ENCODE results near the gene BRD2. TPM values are rescaled to one million over a fixed set of nuclear protein-coding genes. Genes with fewer than 3 reads are reported as not detected.

BRD2 gene
- total RNA-seq, 1 donor from 2014 or later, result 234 TPM

DNA sequence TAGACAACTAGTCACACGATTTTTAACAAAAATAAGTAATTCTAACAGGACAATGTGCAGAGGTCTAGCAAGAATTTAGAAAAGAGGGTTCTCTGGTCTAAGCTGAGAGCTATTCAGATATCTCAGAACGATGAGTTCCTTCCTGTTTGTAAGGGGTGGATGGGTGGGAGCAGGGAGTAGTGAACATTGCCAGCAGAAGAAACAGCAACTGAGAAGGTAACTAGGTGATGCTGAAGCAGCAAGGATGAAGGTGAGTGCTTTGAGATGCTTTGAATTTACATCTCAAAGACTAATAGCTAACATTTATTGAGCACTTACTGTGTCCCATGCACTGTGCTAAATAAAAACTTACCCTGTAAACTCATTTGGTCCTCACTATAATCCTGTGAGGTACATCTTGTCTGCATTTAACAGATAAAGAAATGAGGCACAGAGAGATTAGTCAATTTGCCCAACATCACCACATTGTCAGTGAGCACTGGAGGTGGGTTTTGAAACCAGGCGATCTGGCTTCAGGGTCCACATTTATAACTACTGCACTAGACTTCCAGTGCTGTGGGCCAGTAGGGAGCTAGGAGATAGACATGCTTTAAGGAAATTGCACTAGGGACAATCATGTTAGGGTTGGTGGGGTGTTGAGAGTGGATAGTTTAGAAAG lies 15.7 kb downstream of the BRD2 start:
- peaks cover 56% of the 10 kb centered on the region for H4K20me1 ChIP-seq (ENCODE audit: insufficient read depth, low read length)
- no peak overlapping the region for H2AFZ ChIP-seq (ENCODE audit: low read depth, low read length)
- H3K27me3 ChIP-seq (ENCODE audit: insufficient read depth, low read length), result peaks cover 10% of the 10 kb centered on the region
- no peaks in the 10 kb centered on the region for H3K4me1 ChIP-seq (ENCODE audit: insufficient read depth, low read length)
- Mint-ChIP-seq H3K4me3 (ENCODE audit: unreplicated experiment) (peak overlapping the region; percentile 23), H3K27ac (ENCODE audit: unreplicated experiment) (peak overlapping the region; percentile 5), H3K36me3 (ENCODE audit: low read depth, unreplicated experiment) (peaks cover 20% of the 10 kb centered on the region), H3K27me3 (ENCODE audit: low read depth, unreplicated experiment) (no peaks in the 10 kb centered on the region), H3K4me1 (ENCODE audit: low read depth, unreplicated experiment) (peaks cover 20% of the 10 kb centered on the region), H3K9me3 (ENCODE audit: unreplicated experiment) (no peaks in the 10 kb centered on the region)
- H3K4me2 ChIP-seq (ENCODE audit: low read length), result no peak overlapping the region
- H3K27ac ChIP-seq (ENCODE audit: low read depth, low read length), result no peak overlapping the region
- H3K9ac ChIP-seq (ENCODE audit: low read length), result no peak overlapping the region
- peaks cover 38% of the 10 kb centered on the region for H3K36me3 ChIP-seq (ENCODE audit: insufficient read depth, low read length)
- no peaks in the 10 kb centered on the region for H3K9me3 ChIP-seq (ENCODE audit: insufficient read depth, low read depth, low read length)
- DNase-seq (ENCODE audit: low read depth) (no peak), FAIRE-seq (no peak)
- H3K79me2 ChIP-seq (ENCODE audit: insufficient read depth, low read length), result peaks cover 18% of the 10 kb centered on the region
- TF ChIP-seq EZH2 (IDR thresholded peaks at IDR 0.05; ENCODE audit: insufficient read depth, low read length) (no peak), CTCF (IDR thresholded peaks at IDR 0.05; ENCODE audit: insufficient read depth, low read depth, low read length) (no peak)
- no peak overlapping the region for H3K4me3 ChIP-seq (ENCODE audit: insufficient read depth, low read depth, low read length)

DNA sequence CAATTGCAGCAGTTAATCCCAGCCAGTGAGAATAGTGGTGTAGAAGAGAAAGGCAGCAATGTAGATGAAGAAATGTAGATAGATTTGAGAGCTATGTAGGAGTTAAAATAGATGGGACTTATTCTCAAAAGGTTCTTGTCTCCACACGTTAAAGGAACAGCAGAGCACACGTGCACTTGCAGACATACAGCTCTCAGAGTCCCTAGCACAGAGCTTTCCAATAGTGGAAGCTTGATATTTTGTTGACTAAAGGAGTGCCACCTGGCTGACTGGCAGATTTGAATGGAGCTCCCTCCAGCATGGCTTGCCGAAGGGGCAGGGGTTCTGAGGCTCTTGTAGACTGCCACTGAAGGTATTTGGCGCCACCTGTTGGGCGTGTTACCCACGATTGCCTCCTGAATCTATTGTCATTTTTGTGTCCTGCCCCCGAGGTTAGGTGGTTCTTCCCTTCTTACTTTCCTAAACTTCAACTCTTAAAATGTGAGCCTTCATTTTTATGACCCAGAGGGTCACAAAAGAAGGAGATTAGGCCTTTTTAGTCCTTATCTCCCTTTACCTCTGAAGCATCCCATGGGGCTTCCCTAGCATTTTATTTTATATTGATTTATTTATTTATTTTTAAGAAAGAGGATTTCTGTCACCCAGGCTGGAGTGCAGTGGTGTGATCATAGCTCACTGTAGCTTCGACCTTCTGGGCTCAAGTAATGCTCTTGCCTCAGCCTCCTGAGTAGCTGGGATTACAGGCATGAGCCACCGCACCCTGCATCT lies 16.4 kb downstream of the BRD2 start:
- Histone ChIP-seq H3K79me2 (ENCODE audit: insufficient read depth, low read length) (peaks cover 11% of the 10 kb centered on the region), H3K27ac (ENCODE audit: low read depth, low read length) (no peak overlapping the region), H3K4me2 (ENCODE audit: low read length) (no peak overlapping the region), H3K27me3 (ENCODE audit: insufficient read depth, low read length) (peaks cover 10% of the 10 kb centered on the region), H3K9ac (ENCODE audit: low read length) (no peak overlapping the region), H3K4me3 (ENCODE audit: insufficient read depth, low read depth, low read length) (no peak overlapping the region), H3K9me3 (ENCODE audit: insufficient read depth, low read depth, low read length) (no peaks in the 10 kb centered on the region), H3K4me1 (ENCODE audit: insufficient read depth, low read length) (no peaks in the 10 kb centered on the region), H4K20me1 (ENCODE audit: insufficient read depth, low read length) (peaks cover 49% of the 10 kb centered on the region), H3K36me3 (ENCODE audit: insufficient read depth, low read length) (peaks cover 31% of the 10 kb centered on the region), H2AFZ (ENCODE audit: low read depth, low read length) (no peak overlapping the region)
- Mint-ChIP-seq H3K4me3 (ENCODE audit: unreplicated experiment) (peak overlapping the region; percentile 18), H3K27ac (ENCODE audit: unreplicated experiment) (no peak overlapping the region), H3K4me1 (ENCODE audit: low read depth, unreplicated experiment) (peaks cover 17% of the 10 kb centered on the region), H3K36me3 (ENCODE audit: low read depth, unreplicated experiment) (peaks cover 17% of the 10 kb centered on the region), H3K9me3 (ENCODE audit: unreplicated experiment) (no peaks in the 10 kb centered on the region), H3K27me3 (ENCODE audit: low read depth, unreplicated experiment) (no peaks in the 10 kb centered on the region)
- TF ChIP-seq EZH2 (IDR thresholded peaks at IDR 0.05; ENCODE audit: insufficient read depth, low read length), result no peak
- TF ChIP-seq CTCF (IDR thresholded peaks at IDR 0.05; ENCODE audit: insufficient read depth, low read depth, low read length), result peak; percentile 82
- FAIRE-seq (no peak), DNase-seq (ENCODE audit: low read depth) (peak; percentile 57)

- Mint-ChIP-seq H3K27ac (ENCODE audit: unreplicated experiment) (no peak overlapping the region), H3K36me3 (ENCODE audit: low read depth, unreplicated experiment) (peaks cover 3% of the 10 kb centered on the region), H3K4me1 (ENCODE audit: low read depth, unreplicated experiment) (peaks cover 3% of the 10 kb centered on the region), H3K27me3 (ENCODE audit: low read depth, unreplicated experiment) (peaks cover 2% of the 10 kb centered on the region), H3K4me3 (ENCODE audit: unreplicated experiment) (no peak overlapping the region), H3K9me3 (ENCODE audit: unreplicated experiment) (peaks cover 2% of the 10 kb centered on the region)
- Histone ChIP-seq H3K27ac (ENCODE audit: low read depth, low read length) (no peak overlapping the region), H3K9ac (ENCODE audit: low read length) (no peak overlapping the region), H3K4me3 (ENCODE audit: insufficient read depth, low read depth, low read length) (no peak overlapping the region), H4K20me1 (ENCODE audit: insufficient read depth, low read length) (peaks cover 3% of the 10 kb centered on the region), H3K9me3 (ENCODE audit: insufficient read depth, low read depth, low read length) (no peaks in the 10 kb centered on the region), H3K27me3 (ENCODE audit: insufficient read depth, low read length) (peaks cover 18% of the 10 kb centered on the region), H3K79me2 (ENCODE audit: insufficient read depth, low read length) (no peaks in the 10 kb centered on the region), H3K36me3 (ENCODE audit: insufficient read depth, low read length) (no peaks in the 10 kb centered on the region), H2AFZ (ENCODE audit: low read depth, low read length) (no peak overlapping the region), H3K4me2 (ENCODE audit: low read length) (no peak overlapping the region), H3K4me1 (ENCODE audit: insufficient read depth, low read length) (no peaks in the 10 kb centered on the region)
- DNase-seq (ENCODE audit: low read depth) (no peak), FAIRE-seq (no peak)
- TF ChIP-seq CTCF (IDR thresholded peaks at IDR 0.05; ENCODE audit: insufficient read depth, low read depth, low read length) (no peak), EZH2 (IDR thresholded peaks at IDR 0.05; ENCODE audit: insufficient read depth, low read length) (no peak)
These were observed 21.0 kb downstream of the BRD2 start for GRCh38 chr6:32989368-32989767.

All from astrocyte (in vitro differentiated cells and primary cell).